NCI-H2227 treated with DMSO at 0.1 percent for 48 hours (cell line): ENCODE results near the gene SPINK7.

Experiments
- DNase-seq: peaks from one replicate; lab custom pipeline; 2025; lab: John Stamatoyannopoulos, UW

SPINK7 gene

GRCh38 chr5:148343603-148344487 lies 31.6 kb downstream of the SPINK7 start:
- DNase-seq = no peak

DNA sequence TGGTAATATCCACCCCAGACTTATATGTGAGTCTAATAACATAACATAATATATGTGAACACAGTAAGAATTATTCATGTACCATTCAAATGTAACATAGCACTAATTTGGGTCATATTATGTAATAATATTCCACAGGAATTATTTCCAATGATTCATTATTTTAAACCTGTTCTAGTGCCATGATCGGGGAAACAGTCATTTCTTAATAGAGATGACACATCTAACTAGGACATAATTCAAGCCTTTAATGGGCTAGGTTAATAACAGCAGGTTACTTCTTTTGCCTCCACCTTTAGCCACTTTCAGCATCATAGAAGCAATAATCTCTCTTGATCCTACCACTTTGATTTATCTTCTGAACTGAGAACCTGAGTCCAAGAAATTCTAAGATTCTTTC lies 35.5 kb downstream of the SPINK7 start:
- DNase-seq = no peak

DNA sequence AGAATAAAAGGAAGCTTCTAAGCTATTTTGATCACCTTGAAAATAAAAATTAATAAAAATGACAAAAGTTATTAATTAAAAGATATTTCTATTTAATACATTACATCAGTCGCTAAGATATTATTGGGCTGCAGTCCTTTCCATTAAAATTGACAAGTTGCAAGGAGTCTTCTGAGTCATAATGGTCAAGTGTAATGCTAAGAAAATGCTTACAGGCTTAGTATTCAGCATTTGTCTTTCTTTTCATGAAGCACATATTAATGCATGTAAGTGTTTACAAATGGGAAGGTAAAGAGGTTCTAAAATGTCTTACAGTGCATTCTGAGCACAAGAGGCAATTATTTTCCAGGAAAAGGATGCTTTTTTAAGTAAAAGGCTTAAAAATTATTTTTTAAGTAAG lies 40.5 kb downstream of the SPINK7 start:
- DNase-seq = no peak

- no peak for DNase-seq
Observed at GRCh38 chr5:148353634-148354033, 41.4 kb downstream of the SPINK7 start.

DNA sequence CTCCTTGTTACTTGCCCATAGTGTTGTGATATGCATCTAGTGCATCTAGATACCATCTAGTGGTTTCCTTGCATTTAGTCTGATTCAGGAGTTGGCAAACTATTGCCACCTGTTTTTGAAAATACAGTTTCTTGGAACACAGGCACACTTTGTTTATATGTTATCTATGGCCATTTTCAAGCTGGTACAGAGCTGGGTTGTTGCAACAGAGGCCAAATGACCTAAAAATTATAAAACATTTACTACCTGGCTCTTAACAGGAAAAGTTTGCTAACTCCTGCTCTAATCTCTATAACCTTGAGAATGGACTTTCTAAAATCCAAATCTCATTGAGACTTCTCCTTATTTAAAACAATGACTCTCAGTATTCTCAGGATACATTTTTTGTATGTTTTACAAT lies 52.1 kb downstream of the SPINK7 start:
- no peak for DNase-seq
